ENCODE results near the gene MATN3. TPM values are rescaled to one million over a fixed set of nuclear protein-coding genes. Genes with fewer than 3 reads are reported as not detected.
A peak's percentile ranks its signal among the peaks of the same experiment; 100 is the strongest.

MATN3 gene
- total RNA-seq, 2 experiments from 2014 or later, result not detected

DNA sequence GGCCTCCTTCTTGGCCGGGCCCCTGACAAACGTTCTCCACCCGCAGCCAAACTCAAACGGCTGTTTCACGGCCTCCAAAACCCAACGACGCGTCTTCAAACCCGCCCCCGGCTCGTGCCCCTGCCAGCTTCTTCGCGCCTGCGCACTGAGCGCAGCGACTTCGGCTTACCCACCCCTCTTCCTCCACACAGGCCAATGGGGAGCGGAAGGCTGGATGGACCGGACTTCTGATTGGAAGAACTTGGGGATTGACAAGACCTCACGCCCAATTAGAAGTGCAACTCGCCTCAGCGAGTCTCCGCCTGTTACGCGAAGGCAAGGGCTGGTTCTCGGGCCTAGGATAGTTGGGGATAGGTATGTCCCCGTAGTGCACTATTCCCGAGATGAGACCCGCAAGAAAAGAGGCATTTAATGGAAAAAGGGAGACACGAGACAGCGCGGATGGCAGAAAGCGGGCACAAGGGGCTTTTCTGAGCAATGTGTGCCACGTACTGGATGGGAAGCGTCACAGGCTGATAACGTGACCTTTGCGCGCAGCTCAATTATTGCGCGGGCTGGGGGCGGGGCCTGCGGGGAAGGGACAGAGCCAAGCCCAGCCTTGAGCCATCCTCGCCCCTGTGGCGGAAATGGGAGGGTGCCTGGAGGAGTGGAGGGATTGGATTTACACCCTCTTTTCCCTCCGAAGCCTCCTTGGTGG, 39.2 kb upstream of the MATN3 start, which contains the start of gene LAPTM4A:
LAPTM4A (minus strand) TSS at position 97 of the 697 bp plus-strand sequence. CDS start 108 bp downstream, outside the sequence.
- Mint-ChIP-seq H3K27ac (no peak within 1 kb of the TSS), H3K4me3 (no peak within 1 kb of the TSS), H3K36me3 (ENCODE audit: low read depth) (peaks cover 11% of the 10 kb centered on the region), H3K9me3 (no peaks in the 10 kb centered on the region), H3K4me1 (ENCODE audit: low read depth) (peaks cover 29% of the 10 kb centered on the region), H3K27me3 (peaks cover 25% of the 10 kb centered on the region)
- CTCF ChIA-PET, result interaction anchor here (1.2 kb wide), 1 partner anchor 36 kb away, joined by 3 read pairs; no protein-coding TSS in a partner anchor
- Histone ChIP-seq H3K4me3 (ENCODE audit: low read length) (peak within 1 kb of the TSS; percentile 87), H3K27me3 (ENCODE audit: control insufficient read depth in 1 of 2, insufficient read depth in 2 of 2, low read length in 2 of 2) (peaks cover 6 to 9% of the 10 kb centered on the region in 2 experiments), H3K36me3 (ENCODE audit: insufficient read depth, low read length) (no peaks in the 10 kb centered on the region), H3K9me3 (ENCODE audit: control insufficient read depth in 1 of 2, insufficient read depth in 1 of 2, low read length in 2 of 2) (no peaks in the 10 kb centered on the region), H3K27ac (ENCODE audit: low read depth in 1 of 2, low read length in 2 of 2) (peak within 1 kb of the TSS; percentile 94 to 99), H3K4me1 (ENCODE audit: insufficient read depth, low read length) (peaks cover 28% of the 10 kb centered on the region)
- POLR2A ChIA-PET, result interaction anchor here (0.7 to 2.4 kb wide), 8 partner anchors 62 to 1491 kb away, joined by 3 to 15 read pairs (median 4); partner anchors contain the start of genes HS1BP3, LDAH, RDH14 and TTC32
- TF ChIP-seq, protein P1, sequence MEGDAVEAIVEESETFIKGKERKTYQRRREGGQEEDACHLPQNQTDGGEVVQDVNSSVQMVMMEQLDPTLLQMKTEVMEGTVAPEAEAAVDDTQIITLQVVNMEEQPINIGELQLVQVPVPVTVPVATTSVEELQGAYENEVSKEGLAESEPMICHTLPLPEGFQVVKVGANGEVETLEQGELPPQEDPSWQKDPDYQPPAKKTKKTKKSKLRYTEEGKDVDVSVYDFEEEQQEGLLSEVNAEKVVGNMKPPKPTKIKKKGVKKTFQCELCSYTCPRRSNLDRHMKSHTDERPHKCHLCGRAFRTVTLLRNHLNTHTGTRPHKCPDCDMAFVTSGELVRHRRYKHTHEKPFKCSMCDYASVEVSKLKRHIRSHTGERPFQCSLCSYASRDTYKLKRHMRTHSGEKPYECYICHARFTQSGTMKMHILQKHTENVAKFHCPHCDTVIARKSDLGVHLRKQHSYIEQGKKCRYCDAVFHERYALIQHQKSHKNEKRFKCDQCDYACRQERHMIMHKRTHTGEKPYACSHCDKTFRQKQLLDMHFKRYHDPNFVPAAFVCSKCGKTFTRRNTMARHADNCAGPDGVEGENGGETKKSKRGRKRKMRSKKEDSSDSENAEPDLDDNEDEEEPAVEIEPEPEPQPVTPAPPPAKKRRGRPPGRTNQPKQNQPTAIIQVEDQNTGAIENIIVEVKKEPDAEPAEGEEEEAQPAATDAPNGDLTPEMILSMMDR (IDR thresholded peaks at IDR 0.05), result no peak
- peak; percentile 93 to 100 (median 96) for DNase-seq
- intact Hi-C loops (cut with DNase I, micrococcal nuclease), result loop anchor here (2.0 to 10.0 kb wide), 7 partner anchors 151 to 1489 kb away; partner anchors contain the start of genes RDH14 (in 2 of the 2), HS1BP3 (in 1 of the 2), PUM2 (in 1 of the 2) and TTC32 (in 1 of the 2)
- peak; percentile 90 for ATAC-seq (ENCODE audit: poor library complexity)

DNA sequence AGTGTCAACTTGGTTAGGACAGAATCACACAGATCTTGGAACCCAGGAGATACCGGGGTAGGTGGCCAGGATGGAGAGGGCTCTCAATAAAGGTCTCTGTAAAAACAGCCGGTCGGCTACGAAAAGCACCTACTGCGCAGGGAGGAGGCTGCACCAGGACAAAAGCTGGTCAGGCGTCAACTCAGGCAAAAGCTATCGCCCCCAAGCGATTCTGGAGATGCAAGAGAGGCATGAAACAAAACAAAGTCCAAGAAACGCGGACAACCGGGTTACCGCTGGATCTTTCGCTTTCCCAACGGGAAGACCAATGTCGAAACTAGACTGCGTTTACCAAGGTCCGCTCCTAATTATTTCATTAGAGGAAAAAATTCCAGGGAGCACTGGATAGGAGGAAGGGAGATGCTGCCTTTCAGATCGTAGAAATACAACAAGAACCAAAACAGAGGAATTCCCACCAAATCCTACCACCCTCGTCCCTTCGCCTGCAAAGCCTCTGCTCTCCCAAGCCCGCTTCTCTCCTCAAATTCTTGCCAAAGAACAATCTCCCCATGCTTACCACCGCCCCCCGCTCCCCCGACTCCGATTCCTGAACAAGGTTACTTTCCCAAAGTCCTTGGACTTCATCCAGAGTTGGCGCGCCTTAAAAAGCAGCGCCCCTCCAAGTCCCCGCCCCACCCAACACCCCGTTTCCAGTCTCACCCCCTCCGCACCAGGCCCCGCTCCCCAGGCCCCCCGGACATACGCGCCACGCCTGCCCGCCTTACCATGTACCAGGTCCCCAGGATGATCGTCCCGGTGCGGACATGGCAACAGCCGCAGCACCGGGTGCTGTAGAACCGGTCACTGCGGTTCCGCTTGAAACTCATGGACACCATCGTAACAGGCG, 38.4 kb upstream of the MATN3 start:
- peak; percentile 8 for ATAC-seq (ENCODE audit: poor library complexity)
- no peak overlapping the region for H3K27ac Mint-ChIP-seq
- TF ChIP-seq, protein P1 (IDR thresholded peaks at IDR 0.05), result no peak
- ChIA-PET POLR2A (interaction anchor here (0.7 to 2.4 kb wide), 8 partner anchors 61 to 1491 kb away, joined by 3 to 15 read pairs (median 4); partner anchors contain the start of genes HS1BP3, LDAH, RDH14 and TTC32), CTCF (no interaction called here)
- H3K9me3 ChIP-seq (ENCODE audit: control insufficient read depth in 1 of 2, insufficient read depth in 1 of 2, low read length in 2 of 2), result no peaks in the 10 kb centered on the region
- peaks cover 13% of the 10 kb centered on the region for H3K36me3 Mint-ChIP-seq (ENCODE audit: low read depth)
- intact Hi-C loops (cut with DNase I, micrococcal nuclease), result loop anchor here (1.0 to 10.0 kb wide), 8 partner anchors 149 to 1489 kb away; partner anchors contain the start of genes RDH14 (in 2 of the 2), HS1BP3 (in 1 of the 2), PUM2 (in 1 of the 2) and TTC32 (in 1 of the 2)
- peak in 10 of 14 experiments; percentile 5 to 61 (median 14) for DNase-seq
- no peak overlapping the region for H3K4me3 Mint-ChIP-seq
- peak overlapping the region; percentile 94 to 99 for H3K27ac ChIP-seq (ENCODE audit: low read depth in 1 of 2, low read length in 2 of 2)
- H3K4me3 ChIP-seq (ENCODE audit: low read length), result peak overlapping the region; percentile 87
- H3K9me3 Mint-ChIP-seq, result no peaks in the 10 kb centered on the region
- peaks cover 17% of the 10 kb centered on the region for H3K27me3 Mint-ChIP-seq
- peaks cover 30% of the 10 kb centered on the region for H3K4me1 Mint-ChIP-seq (ENCODE audit: low read depth)
- no peaks in the 10 kb centered on the region for H3K36me3 ChIP-seq (ENCODE audit: insufficient read depth, low read length)
- peaks cover 28% of the 10 kb centered on the region for H3K4me1 ChIP-seq (ENCODE audit: insufficient read depth, low read length)
- H3K27me3 ChIP-seq (ENCODE audit: control insufficient read depth in 1 of 2, insufficient read depth in 2 of 2, low read length in 2 of 2), result peaks cover 5% of the 10 kb centered on the region in 2 experiments
